Hepatocyte (in vitro differentiated cells): ENCODE data around the gene BLOC1S1. TPM values are rescaled to one million over a fixed set of nuclear protein-coding genes. Genes with fewer than 3 reads are reported as not detected.

Experiments used
- DNase-seq: peaks from one replicate; pipeline ENCODE4 v3.0.0-alpha.2; 2016; ENCODE audit warnings: low spot score
- H2AFZ ChIP-seq: fragments of 200-600 bp; sonication (generic); 2 replicates; pipeline ENCODE4 v1.6.0; 2016; ENCODE audit warnings: antibody characterized with exemption, mild to moderate bottlenecking
- H3K27ac ChIP-seq: fragments of 200-600 bp; sonication (generic); 2 replicates; pipeline ENCODE4 v1.5.1; 2016; ENCODE audit warnings: mild to moderate bottlenecking
- H3K27me3 ChIP-seq: fragments of 200-600 bp; sonication (generic); 2 replicates; pipeline ENCODE4 v1.6.1; 2016
- H3K36me3 ChIP-seq: fragments of 200-600 bp; sonication (generic); replicated peaks from 2 replicates; pipeline ENCODE4 v1.5.1; 2016; ENCODE audit warnings: low read depth; ENCODE audit not compliant: insufficient read depth
- H3K4me1 ChIP-seq: fragments of 200-600 bp; sonication (generic); 2 replicates; pipeline ENCODE4 v1.5.1; 2016; ENCODE audit warnings: mild to moderate bottlenecking, moderate library complexity; ENCODE audit not compliant: insufficient read depth
- H3K4me2 ChIP-seq: fragments of 200-600 bp; sonication (generic); 2 replicates; pipeline ENCODE4 v1.6.0; 2016
- H3K4me3 ChIP-seq: fragments of 200-600 bp; sonication (generic); 2 replicates; pipeline ENCODE4 v1.5.1; 2016; ENCODE audit warnings: mild to moderate bottlenecking
- H3K79me2 ChIP-seq: fragments of 200-600 bp; sonication (generic); 2 replicates; pipeline ENCODE4 v1.6.0; 2017; ENCODE audit warnings: mild to moderate bottlenecking
- H3K9me2 ChIP-seq: fragments of 200-600 bp; sonication (generic); replicated peaks from 2 replicates; pipeline ENCODE4 v1.6.0; 2017; ENCODE audit warnings: mild to moderate bottlenecking; ENCODE audit not compliant: insufficient read depth
- H3K9me3 ChIP-seq: fragments of 200-600 bp; sonication (generic); 2 replicates; pipeline ENCODE4 v1.5.1; 2016; ENCODE audit warnings: low read depth, mild to moderate bottlenecking
- H4K20me1 ChIP-seq: fragments of 200-600 bp; sonication (generic); 2 replicates; pipeline ENCODE4 v1.6.0; 2016; ENCODE audit warnings: mild to moderate bottlenecking; ENCODE audit not compliant: insufficient read depth, poor library complexity, severe bottlenecking
- CTCF ChIP-seq: fragments of 200-600 bp; sonication (generic); IDR thresholded peaks from 2 replicates; pipeline ENCODE4 v1.5.1; 2016; ENCODE audit warnings: antibody characterized with exemption, mild to moderate bottlenecking; ENCODE audit not compliant: poor library complexity
- EZH2 ChIP-seq: fragments of 200-600 bp; sonication (generic); IDR thresholded peaks from 2 replicates; pipeline ENCODE4 v1.6.1; 2016; ENCODE audit warnings: antibody characterized with exemption, mild to moderate bottlenecking, borderline replicate concordance
- EZH2phosphoT487 ChIP-seq: fragments of 200-600 bp; sonication (generic); IDR thresholded peaks from one replicate; pipeline ENCODE4 v1.6.1; 2018; ENCODE audit warnings: antibody characterized with exemption, mild to moderate bottlenecking, low read depth, moderate library complexity; ENCODE audit not compliant: unreplicated experiment, severe bottlenecking
- WGBS: methylation state at CpG from one replicate; pipeline ENCODE4 v1.1.6; 2016; ENCODE audit warnings: low lambda C conversion rate; ENCODE audit errors: missing lambda C conversion rate; 5-methylcytosine and 5-hydroxymethylcytosine counted together
- polyA plus RNA-seq: library from polyadenylated mRNA; unstranded; fragments of >200 nt; fragmentation: Nextera tagmentation; extraction: Ambion mirVana; gene quantifications from 2 replicates; pipeline ENCODE4 v1.2.1, GENCODE V29; 2016
- total RNA-seq: library from RNA; depleted of rRNA; stranded (reverse); fragments of >200 nt; gene quantifications from 2 replicates; pipeline ENCODE4 v1.2.3, GENCODE V29; 2014

Gene BLOC1S1
- total and polyA plus RNA-seq, 2 experiments from 2014 or later = 159 to 236 TPM

DNA sequence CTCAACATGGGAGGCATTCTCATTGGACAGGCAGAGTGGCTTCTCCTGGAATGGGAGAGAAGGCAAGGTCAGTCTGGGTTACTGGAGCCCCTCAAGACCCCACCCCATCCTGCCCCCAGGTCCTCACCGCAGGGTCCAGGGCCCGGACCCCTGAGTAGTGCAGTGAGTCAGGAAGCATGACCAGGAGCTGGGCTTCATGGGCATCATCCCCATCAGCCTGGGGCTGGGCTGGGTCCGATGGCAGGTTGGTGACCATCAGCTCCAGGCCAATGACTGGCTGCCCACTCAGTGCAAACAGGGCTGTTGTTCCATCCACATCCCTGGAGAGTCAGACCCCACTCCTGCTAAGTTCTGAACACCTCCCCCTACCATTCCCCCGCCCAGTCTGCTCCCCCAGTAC is 21.2 kb upstream of the BLOC1S1 start:
- TF ChIP-seq CTCF = no peak
- no peak for TF ChIP-seq EZH2
- TF ChIP-seq EZH2phosphoT487 = no peak
- no peaks in the 10 kb centered on the region for H4K20me1 ChIP-seq
- no peaks in the 10 kb centered on the region for H3K79me2 ChIP-seq
- H3K4me1 ChIP-seq = no peaks in the 10 kb centered on the region
- no peaks in the 10 kb centered on the region for H3K9me3 ChIP-seq
- no peaks in the 10 kb centered on the region for H3K27me3 ChIP-seq
- H3K9me2 ChIP-seq = no peaks in the 10 kb centered on the region
- no peak overlapping the region for H3K4me3 ChIP-seq
- H3K27ac ChIP-seq = no peak overlapping the region
- no peak overlapping the region for H2AFZ ChIP-seq
- WGBS = 93% methylated on average over 4 of the region's 4 CpGs
- no peak for DNase-seq
- no peaks in the 10 kb centered on the region for H3K36me3 ChIP-seq
- no peak overlapping the region for H3K4me2 ChIP-seq

DNA sequence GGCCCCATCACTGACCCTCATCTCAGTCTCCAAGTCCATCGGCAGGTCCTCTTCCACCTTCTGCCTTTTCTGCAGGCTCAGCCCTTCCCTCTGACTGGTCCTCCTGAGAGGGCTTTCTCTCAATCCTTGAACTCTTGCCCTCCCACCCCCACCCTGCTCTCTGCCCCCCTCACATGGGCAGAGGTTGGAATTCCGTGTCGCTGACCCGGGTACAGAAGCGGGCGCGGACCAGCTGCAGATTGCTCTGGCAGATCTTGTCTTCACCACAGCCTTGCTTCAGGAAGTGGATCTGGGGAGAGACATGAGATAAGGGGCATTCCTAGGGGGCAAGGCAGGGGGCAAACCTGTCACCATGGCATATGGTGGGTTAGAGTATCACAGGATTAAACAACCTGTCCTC is 20.5 kb upstream of the BLOC1S1 start:
- WGBS = 98% methylated on average over 5 of the region's 7 CpGs
- DNase-seq = no peak
- Histone ChIP-seq H4K20me1 (no peaks in the 10 kb centered on the region), H3K9me3 (no peaks in the 10 kb centered on the region), H3K79me2 (no peaks in the 10 kb centered on the region), H2AFZ (no peak overlapping the region), H3K4me2 (no peak overlapping the region), H3K27ac (no peak overlapping the region), H3K36me3 (no peaks in the 10 kb centered on the region), H3K27me3 (no peaks in the 10 kb centered on the region), H3K4me1 (no peaks in the 10 kb centered on the region), H3K4me3 (no peak overlapping the region), H3K9me2 (no peaks in the 10 kb centered on the region)
- TF ChIP-seq CTCF (no peak), EZH2phosphoT487 (no peak), EZH2 (no peak)

DNA sequence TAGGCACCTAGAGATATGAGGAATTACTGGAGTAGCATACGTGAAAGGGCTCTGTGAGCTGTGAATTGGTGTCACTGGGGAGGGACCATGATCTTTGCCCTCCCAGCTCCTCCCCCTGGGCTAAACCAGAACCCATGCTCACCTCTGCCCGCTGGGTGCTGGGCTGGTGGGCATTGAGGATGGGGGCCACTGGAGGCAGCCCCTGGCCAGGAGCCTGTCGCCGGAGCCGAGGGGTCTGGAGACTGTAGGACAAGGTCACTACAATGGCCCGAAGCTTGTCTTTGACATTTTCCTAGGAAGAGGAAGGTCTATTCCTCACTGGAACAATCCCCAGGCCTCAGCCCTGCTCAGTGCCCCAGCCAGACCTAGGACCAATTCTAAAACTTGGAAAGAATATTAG is 19.7 kb upstream of the BLOC1S1 start:
- no peak for TF ChIP-seq EZH2phosphoT487
- no peak overlapping the region for H3K27ac ChIP-seq

DNA sequence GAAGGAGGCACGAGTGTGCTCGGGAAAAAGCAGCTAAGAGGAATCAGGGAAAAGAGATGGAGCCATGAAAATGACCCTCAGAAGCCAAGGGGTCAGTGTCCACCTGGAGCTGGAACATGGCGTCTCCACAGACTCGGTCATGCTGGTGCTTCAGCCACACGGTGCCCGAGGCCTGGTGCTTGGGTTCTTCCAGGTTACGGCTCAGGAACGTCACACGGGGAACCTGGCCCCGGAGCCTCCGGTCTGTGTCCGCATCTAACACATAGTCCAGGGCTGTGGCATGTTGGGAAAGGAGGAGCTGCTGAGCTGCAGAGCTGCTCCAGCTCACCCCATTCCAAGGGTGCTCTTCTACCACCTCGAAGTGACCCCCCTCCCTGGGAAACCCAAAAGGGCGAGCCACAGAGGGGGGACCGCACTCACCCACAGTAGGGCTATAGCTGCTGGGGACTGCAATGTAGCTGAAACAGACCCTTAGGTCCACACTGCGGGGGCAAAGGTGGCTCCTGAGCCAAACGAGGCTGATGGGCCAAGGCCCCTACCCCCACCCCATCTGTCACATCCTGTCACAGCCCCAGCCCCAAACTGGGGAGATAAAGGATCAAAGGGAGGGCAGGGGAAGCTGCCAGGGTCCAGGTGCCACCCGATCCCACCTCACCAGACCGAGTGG is 18.9 kb upstream of the BLOC1S1 start:
- Histone ChIP-seq H3K36me3 (no peaks in the 10 kb centered on the region), H3K4me2 (no peak overlapping the region), H3K27ac (no peak overlapping the region), H3K4me1 (no peaks in the 10 kb centered on the region), H3K9me3 (no peaks in the 10 kb centered on the region), H3K9me2 (no peaks in the 10 kb centered on the region), H4K20me1 (no peaks in the 10 kb centered on the region), H2AFZ (no peak overlapping the region), H3K79me2 (no peaks in the 10 kb centered on the region), H3K27me3 (no peaks in the 10 kb centered on the region), H3K4me3 (no peak overlapping the region)
- WGBS = 94% methylated on average over 19 of the region's 19 CpGs
- no peak for TF ChIP-seq EZH2phosphoT487
- no peak for TF ChIP-seq EZH2
- no peak for TF ChIP-seq CTCF
- no peak for DNase-seq

More for the DNA sequence above, 19.7 kb upstream of the BLOC1S1 start:
- 92% methylated on average over 6 of the region's 6 CpGs for WGBS
- Histone ChIP-seq H3K4me3 (no peak overlapping the region), H3K36me3 (no peaks in the 10 kb centered on the region), H4K20me1 (no peaks in the 10 kb centered on the region), H2AFZ (no peak overlapping the region), H3K27me3 (no peaks in the 10 kb centered on the region), H3K4me2 (no peak overlapping the region), H3K9me2 (no peaks in the 10 kb centered on the region), H3K9me3 (no peaks in the 10 kb centered on the region), H3K79me2 (no peaks in the 10 kb centered on the region), H3K4me1 (no peaks in the 10 kb centered on the region)
- DNase-seq = no peak
